Stomach (tissue), 4 donors: Measurements from ENCODE around the gene ZBTB44.

Source experiments
- CTCF ChIP-seq, 7 experiments: fragments of 450-650 bp in 4 of 7; fragments of 200-600 bp in 3 of 7; sonication (generic) in 3 of 7; IDR thresholded peaks; one replicate each; pipeline ENCODE4 v1.5.1; 2016 to 2019; ENCODE audit warnings: antibody characterized with exemption in 7 of 7, control low read depth in 2 of 7, mild to moderate bottlenecking in 1 of 7
- POLR2AphosphoS5 ChIP-seq, 3 donors: sonication (generic); formaldehyde crosslinking; IDR thresholded peaks; one replicate each; pipeline ENCODE4 v1.6.1; 2016; ENCODE audit warnings: antibody characterized with exemption in 3 of 3

- TF ChIP-seq POLR2AphosphoS5 (IDR thresholded peaks at IDR 0.05) (no peak), CTCF (IDR thresholded peaks at IDR 0.05) (no peak)
Observed at GRCh38 chr11:130213979-130214281, 100.8 kb downstream of the ZBTB44 start.
